HG02981 (cell line): ENCODE results near the gene LCN2.
"Not testable (repeated sequence)": the region's sequence is repeated elsewhere in the genome, so short reads cannot be mapped to it uniquely, and the experiment has no call there.

Experiments used
- ATAC-seq: cut with Tn5 transposase; IDR thresholded peaks from one replicate; pipeline ENCODE4 v1.9.1; 2021; ENCODE audit warnings: mild to moderate bottlenecking, moderate library complexity; ENCODE audit not compliant: unreplicated experiment

Gene LCN2

DNA sequence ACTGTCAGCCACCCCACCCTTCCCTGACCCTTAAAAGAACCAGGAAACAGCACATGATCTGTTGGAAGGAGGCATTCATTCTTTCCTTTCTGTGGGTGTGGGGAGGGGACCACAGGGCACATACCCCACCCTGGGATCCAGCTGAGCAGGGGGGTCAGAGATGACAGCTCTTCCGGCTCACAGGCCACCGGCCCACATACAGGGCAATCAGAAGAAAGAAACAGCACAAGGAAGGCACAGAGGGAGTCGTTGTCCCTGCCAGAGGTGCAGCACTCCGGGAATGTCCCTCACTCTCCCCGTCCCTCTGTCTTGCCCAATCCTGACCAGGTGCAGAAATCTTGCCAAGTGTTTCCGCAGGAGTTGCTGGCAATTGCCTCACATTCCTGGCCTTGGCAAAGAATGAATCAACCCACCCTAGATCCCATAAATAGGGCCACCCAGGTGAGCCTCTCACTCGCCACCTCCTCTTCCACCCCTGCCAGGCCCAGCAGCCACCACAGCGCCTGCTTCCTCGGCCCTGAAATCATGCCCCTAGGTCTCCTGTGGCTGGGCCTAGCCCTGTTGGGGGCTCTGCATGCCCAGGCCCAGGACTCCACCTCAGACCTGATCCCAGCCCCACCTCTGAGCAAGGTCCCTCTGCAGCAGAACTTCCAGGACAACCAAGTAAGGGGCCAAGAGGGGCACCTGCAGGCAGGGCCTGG is at the start of gene LCN2:
LCN2 (plus strand) TSS at position 453 of the 701 bp plus-strand sequence; CDS start at position 526, 73 bp downstream.
- ATAC-seq = no peak

DNA sequence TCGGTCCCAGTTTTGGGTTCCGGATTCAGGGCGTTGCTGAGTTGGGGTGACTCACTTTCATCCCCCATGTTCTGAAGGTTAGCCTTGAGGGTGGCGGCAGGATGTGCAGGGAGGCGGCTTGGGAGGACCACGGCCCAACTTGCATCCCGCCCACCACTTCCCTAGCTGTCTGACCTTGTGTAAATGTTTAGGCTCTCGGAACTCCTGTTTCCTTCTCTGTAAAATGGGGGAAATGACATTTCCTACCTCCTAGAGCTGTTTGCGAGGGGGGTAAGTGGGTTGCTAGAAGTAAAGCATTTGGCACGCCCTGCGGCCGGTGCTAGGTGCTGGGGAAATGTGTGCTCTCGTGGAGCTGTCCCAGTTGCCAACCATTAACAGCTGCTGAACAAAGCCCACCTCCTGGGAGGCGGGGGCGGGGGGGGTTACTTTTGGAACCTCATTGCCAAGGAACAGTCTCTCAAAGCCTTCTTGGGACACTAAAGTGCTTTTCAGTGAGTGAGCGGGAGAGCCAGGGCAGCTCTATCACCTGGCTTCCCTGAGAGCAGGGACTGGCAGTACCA is 49.2 kb upstream of the LCN2 start:
- ATAC-seq = no peak

DNA sequence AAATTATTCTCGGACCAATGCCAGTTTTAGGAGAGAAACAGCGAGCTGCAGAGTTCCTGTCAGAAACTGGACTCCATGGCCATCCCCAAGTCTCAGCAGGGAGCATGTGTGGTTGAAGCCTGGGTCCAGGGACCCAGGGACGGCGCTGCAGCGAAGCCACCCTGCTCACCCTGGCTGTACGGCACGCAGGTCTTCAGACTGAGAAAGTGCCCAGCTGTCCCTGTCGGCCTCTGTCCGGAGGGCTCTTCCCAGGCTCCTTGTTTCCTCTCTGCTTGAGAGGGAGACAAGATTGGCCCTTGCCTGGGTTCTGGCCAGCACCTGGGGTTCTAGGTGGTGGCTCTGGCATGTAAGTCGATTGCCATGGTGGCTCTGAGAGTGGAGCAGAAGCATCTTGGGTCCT is 48.7 kb upstream of the LCN2 start:
- no peak for ATAC-seq

DNA sequence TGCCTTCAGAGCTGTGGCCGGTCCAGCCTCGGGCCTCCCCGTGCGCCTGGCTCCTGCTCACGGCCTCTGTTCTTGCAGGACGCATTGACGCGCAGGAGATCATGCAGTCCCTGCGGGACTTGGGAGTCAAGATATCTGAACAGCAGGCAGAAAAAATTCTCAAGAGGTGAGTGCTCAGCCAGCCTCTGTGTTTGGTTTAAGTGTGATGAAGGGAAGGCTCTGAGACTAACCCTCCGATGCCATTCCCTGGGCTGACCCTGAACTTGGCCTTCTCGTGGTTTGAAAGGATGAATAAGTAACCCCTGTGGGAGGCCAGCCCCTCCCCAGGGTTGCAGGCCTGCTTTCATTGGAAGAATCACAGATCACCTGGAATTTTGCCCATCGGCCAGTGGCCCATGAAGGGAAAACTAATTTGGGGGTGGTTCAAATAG is 48.0 kb upstream of the LCN2 start:
- ATAC-seq = no peak

DNA sequence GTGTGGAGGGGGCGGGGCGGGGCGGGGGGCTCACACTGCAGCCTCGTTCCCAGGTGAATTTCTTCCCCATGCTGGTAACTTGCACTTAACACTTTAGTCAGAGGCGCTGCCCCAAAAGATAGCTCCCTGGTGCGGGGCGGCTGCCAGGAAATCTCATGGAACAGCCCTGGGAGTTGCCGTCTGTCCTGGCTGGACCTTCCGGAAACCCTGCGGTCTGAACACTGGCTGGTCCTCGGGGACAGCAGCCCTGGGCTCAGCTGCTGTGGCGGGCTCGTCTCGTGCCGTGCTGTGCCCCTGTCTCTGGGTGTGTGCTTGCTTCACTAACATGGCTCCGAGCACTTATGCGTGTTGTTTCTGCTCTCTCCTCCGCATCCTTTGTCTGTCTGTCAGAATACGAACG is 47.6 kb upstream of the LCN2 start:
- ATAC-seq = no peak

DNA sequence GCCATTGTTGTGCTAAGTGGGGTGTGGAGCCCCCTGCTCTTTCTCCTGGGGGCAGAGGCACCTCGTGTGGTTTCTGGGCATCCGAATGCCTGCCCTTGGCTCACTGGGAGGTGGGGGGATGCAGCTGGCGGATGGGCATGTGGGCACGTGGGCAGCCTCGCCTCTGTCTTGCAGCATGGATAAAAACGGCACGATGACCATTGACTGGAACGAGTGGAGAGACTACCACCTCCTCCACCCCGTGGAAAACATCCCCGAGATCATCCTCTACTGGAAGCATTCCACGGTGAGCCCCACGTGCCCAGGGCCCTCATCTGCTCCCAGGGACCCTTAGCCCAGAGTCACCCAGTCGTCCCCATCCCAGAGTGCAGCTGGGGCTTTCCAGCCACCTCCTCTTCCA is 47.1 kb upstream of the LCN2 start:
- no peak for ATAC-seq

DNA sequence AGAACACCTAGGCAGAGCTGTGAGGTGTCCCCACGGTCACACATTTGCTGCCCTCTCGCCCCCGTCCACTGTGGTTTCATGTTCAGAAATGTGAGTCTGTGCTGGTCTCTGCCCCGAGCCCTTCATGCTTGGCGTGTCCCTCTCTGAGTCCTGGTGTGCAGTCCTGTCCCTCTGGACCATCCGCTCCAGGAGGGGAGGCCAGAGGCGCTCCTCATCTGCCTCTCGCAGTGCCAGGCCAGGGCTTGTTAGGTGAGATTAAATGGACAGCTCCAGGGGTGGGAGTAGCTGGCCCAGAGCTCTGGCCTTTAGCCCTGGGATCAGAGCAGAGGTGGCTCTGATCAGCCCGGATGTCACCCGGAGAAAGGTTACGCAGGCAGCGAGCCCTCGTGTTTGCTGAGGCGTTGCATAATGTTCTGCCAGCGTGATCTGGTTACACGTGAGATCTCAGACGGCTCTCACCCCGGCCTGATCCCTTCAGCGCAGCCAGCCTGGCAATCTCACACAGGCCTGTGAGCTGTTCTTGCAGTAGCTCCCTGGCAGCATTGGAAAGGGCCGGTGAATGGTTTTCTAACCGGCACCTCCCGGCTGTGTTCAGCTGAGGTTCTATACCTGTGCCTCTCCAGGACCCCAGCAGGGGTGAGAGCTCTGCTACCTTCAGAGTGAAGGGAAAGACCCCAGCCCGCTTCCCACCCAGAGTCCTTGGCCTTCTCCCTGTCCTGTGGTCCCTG is 46.2 kb upstream of the LCN2 start:
- no peak for ATAC-seq

DNA sequence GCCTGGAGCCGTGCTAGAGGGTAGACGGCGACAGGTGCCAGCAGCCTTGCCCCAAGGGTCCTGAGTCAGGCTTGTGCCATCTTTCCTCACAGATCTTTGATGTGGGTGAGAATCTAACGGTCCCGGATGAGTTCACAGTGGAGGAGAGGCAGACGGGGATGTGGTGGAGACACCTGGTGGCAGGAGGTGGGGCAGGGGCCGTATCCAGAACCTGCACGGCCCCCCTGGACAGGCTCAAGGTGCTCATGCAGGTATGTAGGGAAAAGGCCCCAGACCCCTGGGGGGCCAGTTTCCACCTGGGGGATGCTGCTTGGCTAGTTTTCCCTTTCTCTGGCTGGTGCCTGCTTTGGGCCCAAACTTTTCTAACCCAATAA is 45.7 kb upstream of the LCN2 start:
- no peak for ATAC-seq

DNA sequence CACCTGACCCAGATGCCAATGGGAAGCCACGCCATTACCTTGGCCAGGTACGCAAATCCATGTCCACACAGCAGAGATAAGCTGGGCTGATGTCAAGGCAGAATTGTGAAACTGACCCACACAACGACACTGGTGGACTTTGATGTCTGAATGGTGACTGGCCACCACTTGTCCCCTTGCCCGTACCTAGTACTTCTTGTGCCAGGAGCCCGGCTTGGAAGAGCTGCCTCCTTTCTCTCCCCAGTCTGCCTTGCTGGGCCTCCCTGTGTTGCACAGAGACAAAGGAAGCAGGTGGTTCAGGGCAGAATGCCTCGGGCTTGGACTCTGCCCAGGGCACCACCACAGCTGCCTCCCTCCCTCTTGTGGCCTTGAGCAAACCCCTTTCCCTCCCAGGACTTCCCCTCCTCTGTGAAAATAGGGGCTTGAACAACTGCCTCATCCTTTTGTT is 45.1 kb upstream of the LCN2 start:
- ATAC-seq = no peak

DNA sequence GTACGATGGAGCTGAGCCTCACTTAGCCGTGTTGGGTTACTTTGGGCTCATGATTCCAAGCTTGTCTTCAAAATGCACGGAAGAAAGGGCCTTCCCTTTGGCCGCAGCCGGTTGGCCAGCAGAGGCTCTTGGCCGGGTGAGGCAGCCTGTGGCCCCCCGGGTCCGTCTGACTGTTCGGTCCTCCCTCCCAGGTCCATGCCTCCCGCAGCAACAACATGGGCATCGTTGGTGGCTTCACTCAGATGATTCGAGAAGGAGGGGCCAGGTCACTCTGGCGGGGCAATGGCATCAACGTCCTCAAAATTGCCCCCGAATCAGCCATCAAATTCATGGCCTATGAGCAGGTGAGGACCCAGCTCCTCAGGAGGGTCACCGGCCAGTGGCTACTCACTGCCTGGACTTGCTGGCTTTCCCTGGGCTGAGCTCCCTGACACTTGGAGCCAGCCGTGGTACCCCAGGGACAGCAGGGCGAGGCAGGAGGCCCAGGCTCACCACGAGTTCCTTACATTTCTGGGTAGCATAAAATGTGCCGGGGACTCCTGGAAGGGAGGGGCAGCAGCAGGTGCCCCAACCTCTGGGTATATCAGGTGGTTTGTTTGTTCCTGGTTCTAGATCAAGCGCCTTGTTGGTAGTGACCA is 43.6 kb upstream of the LCN2 start:
- ATAC-seq = no peak

DNA sequence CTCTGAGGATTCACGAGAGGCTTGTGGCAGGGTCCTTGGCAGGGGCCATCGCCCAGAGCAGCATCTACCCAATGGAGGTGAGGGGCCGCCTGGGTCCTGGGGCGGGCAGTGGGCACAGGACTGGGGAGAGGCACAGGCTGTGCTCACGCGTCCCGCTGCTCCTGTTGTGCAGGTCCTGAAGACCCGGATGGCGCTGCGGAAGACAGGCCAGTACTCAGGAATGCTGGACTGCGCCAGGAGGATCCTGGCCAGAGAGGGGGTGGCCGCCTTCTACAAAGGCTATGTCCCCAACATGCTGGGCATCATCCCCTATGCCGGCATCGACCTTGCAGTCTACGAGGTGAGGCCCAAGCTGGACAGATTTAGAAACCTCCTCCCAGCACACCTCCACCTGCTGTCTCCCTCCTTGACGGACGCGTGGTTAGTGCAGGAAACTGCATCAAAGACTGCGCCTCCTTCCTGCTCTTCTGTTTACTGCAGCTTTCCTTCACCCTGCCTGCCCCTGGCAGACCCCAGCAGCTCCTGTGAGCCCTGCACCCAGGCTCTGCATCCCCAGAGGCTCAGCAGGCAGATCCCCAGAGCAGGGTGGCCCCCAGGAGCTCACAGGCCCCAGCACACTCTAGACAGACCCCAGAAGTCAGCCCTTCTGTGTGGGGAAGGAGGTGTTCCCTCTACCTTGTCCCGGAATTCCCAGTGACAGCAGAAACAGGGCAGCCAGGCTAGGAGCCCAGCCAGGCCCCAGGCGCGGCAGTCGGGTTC is 42.9 kb upstream of the LCN2 start:
- no peak for ATAC-seq

DNA sequence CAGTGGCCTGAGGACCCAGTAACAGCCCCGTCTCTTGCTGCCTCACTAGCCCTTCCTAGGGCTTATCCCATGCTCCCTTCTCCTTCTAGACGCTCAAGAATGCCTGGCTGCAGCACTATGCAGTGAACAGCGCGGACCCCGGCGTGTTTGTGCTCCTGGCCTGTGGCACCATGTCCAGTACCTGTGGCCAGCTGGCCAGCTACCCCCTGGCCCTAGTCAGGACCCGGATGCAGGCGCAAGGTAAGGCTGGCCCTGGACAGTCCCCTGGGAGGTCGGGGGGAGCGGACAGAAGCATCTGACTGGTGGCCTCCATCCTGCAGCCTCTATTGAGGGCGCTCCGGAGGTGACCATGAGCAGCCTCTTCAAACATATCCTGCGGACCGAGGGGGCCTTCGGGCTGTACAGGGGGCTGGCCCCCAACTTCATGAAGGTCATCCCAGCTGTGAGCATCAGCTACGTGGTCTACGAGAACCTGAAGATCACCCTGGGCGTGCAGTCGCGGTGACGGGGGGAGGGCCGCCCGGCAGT is 42.2 kb upstream of the LCN2 start:
- no peak for ATAC-seq

DNA sequence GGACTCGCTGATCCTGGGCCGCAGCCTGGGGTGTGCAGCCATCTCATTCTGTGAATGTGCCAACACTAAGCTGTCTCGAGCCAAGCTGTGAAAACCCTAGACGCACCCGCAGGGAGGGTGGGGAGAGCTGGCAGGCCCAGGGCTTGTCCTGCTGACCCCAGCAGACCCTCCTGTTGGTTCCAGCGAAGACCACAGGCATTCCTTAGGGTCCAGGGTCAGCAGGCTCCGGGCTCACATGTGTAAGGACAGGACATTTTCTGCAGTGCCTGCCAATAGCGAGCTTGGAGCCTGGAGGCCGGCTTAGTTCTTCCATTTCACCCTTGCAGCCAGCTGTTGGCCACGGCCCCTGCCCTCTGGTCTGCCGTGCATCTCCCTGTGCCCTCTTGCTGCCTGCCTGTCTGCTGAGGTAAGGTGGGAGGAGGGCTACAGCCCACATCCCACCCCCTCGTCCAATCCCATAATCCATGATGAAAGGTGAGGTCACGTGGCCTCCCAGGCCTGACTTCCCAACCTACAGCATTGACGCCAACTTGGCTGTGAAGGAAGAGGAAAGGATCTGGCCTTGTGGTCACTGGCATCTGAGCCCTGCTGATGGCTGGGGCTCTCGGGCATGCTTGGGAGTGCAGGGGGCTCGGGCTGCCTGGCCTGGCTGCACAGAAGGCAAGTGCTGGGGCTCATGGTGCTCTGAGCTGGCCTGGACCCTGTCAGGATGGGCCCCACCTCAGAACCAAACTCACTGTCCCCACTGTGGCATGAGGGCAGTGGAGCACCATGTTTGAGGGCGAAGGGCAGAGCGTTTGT is 41.6 kb upstream of the LCN2 start:
- ATAC-seq = no peak

DNA sequence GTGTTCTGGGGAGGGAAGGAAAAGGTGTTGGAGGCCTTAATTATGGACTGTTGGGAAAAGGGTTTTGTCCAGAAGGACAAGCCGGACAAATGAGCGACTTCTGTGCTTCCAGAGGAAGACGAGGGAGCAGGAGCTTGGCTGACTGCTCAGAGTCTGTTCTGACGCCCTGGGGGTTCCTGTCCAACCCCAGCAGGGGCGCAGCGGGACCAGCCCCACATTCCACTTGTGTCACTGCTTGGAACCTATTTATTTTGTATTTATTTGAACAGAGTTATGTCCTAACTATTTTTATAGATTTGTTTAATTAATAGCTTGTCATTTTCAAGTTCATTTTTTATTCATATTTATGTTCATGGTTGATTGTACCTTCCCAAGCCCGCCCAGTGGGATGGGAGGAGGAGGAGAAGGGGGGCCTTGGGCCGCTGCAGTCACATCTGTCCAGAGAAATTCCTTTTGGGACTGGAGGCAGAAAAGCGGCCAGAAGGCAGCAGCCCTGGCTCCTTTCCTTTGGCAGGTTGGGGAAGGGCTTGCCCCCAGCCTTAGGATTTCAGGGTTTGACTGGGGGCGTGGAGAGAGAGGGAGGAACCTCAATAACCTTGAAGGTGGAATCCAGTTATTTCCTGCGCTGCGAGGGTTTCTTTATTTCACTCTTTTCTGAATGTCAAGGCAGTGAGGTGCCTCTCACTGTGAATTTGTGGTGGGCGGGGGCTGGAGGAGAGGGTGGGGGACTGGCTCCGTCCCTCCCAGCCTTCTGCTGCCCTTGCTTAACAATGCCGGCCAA is 40.8 kb upstream of the LCN2 start:
- ATAC-seq = no peak

DNA sequence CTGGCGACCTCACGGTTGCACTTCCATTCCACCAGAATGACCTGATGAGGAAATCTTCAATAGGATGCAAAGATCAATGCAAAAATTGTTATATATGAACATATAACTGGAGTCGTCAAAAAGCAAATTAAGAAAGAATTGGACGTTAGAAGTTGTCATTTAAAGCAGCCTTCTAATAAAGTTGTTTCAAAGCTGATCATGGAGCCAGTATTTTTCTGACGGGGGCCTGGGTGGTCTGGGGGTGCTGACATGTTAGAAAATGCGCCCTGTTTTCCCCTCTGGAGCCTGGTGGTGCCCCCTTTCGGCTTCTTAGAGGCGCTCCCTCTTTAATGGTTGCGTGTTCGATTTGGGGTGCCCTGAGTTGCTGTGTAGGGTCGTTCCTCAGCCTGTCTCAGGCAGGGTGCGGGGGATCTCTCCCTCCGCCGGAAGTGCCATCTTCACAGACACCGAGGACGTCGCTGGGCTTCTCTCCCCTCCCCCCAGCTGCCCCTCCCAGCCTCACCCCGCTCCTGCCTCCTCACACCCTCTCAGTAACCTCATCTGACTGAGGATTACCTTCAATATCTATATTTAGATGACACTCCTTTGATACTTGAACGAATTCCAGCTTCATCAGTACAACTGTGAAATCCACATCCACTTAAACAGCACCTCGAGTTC is 40.1 kb upstream of the LCN2 start:
- ATAC-seq = no peak

DNA sequence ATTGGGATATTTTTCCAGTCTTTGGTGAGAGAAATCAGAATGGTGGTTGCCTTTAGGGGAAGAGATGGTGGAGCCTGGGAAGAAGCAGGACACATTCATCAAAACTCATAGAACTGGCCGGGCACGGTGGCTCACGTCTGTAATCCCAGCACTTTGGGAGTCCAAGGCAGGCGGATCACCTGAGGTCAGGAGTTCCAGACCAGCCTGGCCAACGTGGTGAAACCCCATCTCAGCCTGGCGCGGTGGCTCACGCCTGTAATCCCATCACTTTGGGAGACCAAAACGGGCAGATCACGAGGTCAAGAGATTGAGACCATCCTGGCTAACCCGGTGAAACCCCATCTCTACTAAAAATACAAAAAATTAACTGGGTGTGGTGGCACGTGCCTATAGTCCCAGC is 37.5 kb upstream of the LCN2 start:
- not testable (repeated sequence) for ATAC-seq

DNA sequence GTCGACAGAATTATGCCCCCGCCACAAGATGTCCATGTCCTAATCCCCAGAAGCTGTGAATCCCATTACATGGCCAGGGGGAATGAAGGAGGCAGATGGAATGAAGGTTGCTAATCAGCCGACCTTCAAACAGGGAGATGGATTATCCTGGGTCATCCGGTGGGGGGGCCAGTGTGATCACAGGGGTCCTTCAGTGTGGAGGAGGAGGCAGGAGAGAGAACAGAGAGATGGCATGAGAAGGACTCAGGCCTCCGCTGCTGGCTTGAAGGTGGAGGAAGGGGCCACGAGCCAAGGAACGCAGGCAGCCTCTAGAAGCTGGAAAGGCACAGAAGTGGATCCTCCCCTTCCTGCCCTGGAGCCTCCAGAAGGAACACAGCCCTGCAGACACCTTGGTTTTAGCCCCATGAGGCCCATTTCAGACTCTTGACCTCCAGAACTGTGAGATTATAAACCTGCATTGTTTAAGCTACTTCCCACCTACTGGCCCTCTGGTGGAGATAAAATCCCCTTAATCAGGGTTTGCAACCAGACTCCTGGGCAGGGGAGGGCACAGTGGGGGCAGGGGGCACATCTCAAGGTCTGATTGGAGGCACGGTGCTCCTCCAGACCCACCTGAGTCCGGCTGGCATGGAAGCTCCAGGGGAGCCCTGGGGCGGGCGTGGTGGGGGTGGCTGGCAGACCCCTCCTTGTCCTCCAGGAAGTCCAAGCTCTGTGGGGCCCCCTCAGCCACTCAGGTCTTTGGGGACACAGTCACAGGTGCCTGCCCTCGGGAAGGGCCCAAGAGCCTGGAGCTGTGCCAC is 35.5 kb upstream of the LCN2 start:
- no peak for ATAC-seq
